Esophagus squamous epithelium (tissue), 5 donors: ENCODE data around the gene RBFA. TPM values are rescaled to one million over a fixed set of nuclear protein-coding genes. Genes with fewer than 3 reads are reported as not detected.
"Not testable (repeated sequence)": the region's sequence is repeated elsewhere in the genome, so short reads cannot be mapped to it uniquely, and the experiment has no call there.

Experiments
- DNase-seq: peaks from one replicate; lab custom pipeline; 2025; lab: John Stamatoyannopoulos, UW
- H3K27ac ChIP-seq, 4 donors: fragments of 200-600 bp; sonication (generic); one replicate each; pipeline ENCODE4 v1.5.1; 2016 to 2019; ENCODE audit warnings: mild to moderate bottlenecking in 1 of 4
- H3K27me3 ChIP-seq, 4 donors: fragments of 200-600 bp; sonication (generic); 1 replicate in 3 of 4; 2 replicates in 1 of 4; pipeline versions ENCODE4 v1.5.1 to v1.6.0; 2017 to 2021; ENCODE audit warnings: antibody characterized with exemption in 1 of 4
- H3K36me3 ChIP-seq, 3 donors: fragments of 200-600 bp; sonication (generic); one replicate each; pipeline ENCODE4 v1.5.1; 2016 to 2019
- H3K4me1 ChIP-seq, 3 donors: fragments of 200-600 bp; sonication (generic); one replicate each; pipeline ENCODE4 v1.5.1; 2017 to 2019
- H3K4me3 ChIP-seq, 4 donors: fragments of 200-600 bp; sonication (generic); 1 replicate in 3 of 4; 2 replicates in 1 of 4; pipeline ENCODE4 v1.5.1; 2016 to 2019; ENCODE audit warnings: mild to moderate bottlenecking in 2 of 4, moderate library complexity in 1 of 4
- H3K9me3 ChIP-seq, 3 donors: fragments of 200-600 bp; sonication (generic); one replicate each; pipeline ENCODE4 v1.5.1; 2016 to 2019
- CTCF ChIP-seq, 6 experiments: fragments of 450-650 bp in 4 of 6; fragments of 200-600 bp in 2 of 6; sonication (generic) in 2 of 6; IDR thresholded peaks; one replicate each; pipeline ENCODE4 v1.5.1; 2016 to 2019; ENCODE audit warnings: antibody characterized with exemption in 6 of 6, mild to moderate bottlenecking in 4 of 6, moderate library complexity in 4 of 6
- POLR2A ChIP-seq, 4 donors: fragments of 450-650 bp; IDR thresholded peaks; one replicate each; pipeline ENCODE4 v1.6.1; 2017; ENCODE audit warnings: antibody characterized with exemption in 4 of 4, mild to moderate bottlenecking in 4 of 4, moderate library complexity in 3 of 4
- WGBS, 2 donors: methylation state at CpG; one replicate each; pipeline ENCODE4 v1.1.5; 2018; 5-methylcytosine and 5-hydroxymethylcytosine counted together
- intact Hi-C: fragments of 100-400 bp; cut with DNase I; formaldehyde crosslinking; loops from one replicate; pipeline ENCODE4 v1.15.0; 2022
- total RNA-seq, 4 donors: library from RNA; depleted of rRNA; stranded (reverse); fragments of >200 nt; gene quantifications; one replicate each; pipeline ENCODE4 v1.1.0, GENCODE V29; 2016
- donor health status: DM: yes; HTN: yes; CAD: no.

RBFA gene
- total RNA-seq, 4 donors from 2014 or later = 15.5 to 36.7 (median 28.8) TPM

DNA sequence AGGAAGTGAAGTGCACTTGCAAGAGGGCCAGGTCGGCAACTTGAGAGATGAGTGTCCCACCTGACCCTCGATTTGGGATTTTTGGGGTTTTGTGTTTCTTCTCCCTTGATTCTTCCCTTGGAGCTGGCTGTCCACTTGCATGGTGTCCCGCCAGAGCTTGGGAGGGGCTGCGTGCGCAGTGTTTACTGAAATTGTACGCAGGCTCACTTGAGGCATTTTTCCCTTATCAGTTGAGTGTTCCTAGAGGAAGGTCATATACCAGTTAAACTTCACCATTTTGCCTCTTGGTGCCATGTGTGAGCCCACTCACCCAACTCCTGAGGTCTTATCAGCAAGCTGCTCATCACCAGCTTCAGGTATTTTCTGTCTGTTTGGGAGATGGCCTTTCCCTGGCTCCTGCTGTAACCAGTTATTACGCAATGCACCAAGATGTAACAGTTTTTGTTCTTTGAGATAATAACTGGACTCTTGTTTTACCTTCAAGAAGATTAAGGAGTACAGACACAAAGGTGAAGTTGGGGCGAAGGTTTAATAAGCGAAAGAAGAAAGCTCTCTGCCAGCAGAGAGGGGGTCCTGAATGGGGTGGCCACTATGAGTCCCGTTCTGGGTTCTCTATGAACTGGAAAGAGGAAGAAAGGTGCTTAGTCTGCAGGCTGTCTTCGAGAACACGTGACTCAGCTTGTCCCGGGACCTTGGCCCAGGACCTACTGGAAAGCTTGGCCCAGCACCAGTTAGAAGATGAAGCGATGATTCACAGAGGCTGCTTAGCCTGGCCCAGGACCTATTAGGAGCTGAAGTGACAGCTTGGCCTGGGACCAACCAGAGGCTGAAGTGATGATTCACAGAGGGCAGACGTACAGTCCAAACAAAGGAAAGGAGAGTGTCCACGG is 24.3 kb upstream of the RBFA start:
- 45 to 61% methylated on average over 13 to 15 of the region's 16 CpGs for WGBS, 2 donors
- intact Hi-C loops = no loop called here
- H3K27ac ChIP-seq = peak overlapping the region; percentile 42 to 84 (median 74)
- TF ChIP-seq POLR2A (IDR thresholded peaks at IDR 0.05) (no peak), CTCF (IDR thresholded peaks at IDR 0.05) (no peak)
- H3K4me3 ChIP-seq = peak overlapping the region in 1 of 4 donors; percentile 6
- no peaks in the 10 kb centered on the region for H3K36me3 ChIP-seq
- H3K27me3 ChIP-seq = no peaks in the 10 kb centered on the region
- peaks cover 7 to 34% (median 17%) of the 10 kb centered on the region in 3 donors for H3K4me1 ChIP-seq
- DNase-seq = no peak
- peaks cover 0 to 8% (median 6%) of the 10 kb centered on the region in 3 donors for H3K9me3 ChIP-seq

DNA sequence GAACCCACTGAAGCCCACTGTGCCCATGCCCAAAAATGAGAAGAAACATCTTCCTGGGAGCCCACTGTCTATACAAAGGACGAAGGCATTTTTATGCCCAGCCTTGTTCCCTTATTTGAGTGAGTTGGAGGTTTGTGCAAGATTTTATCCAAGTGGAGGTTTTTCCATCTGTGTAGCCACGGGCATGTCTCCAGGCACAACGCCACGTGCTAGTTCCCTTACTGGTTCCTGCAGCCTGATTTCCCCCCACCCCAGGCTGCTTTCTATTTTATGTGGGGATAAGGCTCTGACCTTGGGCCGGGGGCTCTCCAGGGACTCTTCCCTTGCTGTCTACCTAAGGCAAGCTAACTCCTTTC is 23.7 kb upstream of the RBFA start:
- TF ChIP-seq CTCF (IDR thresholded peaks at IDR 0.05) = no peak
- TF ChIP-seq POLR2A (IDR thresholded peaks at IDR 0.05) = no peak
- intact Hi-C loops = no loop called here
- DNase-seq = no peak
- Histone ChIP-seq H3K9me3 (peaks cover 0 to 9% (median 6%) of the 10 kb centered on the region in 3 donors), H3K4me1 (peaks cover 7 to 34% (median 17%) of the 10 kb centered on the region in 3 donors), H3K27me3 (no peaks in the 10 kb centered on the region), H3K27ac (peak overlapping the region; percentile 42 to 84 (median 74)), H3K36me3 (no peaks in the 10 kb centered on the region), H3K4me3 (peak overlapping the region in 1 of 4 donors; percentile 6)
- 36 to 59% methylated on average over 2 to 5 of the region's 5 CpGs for WGBS, 2 donors

DNA sequence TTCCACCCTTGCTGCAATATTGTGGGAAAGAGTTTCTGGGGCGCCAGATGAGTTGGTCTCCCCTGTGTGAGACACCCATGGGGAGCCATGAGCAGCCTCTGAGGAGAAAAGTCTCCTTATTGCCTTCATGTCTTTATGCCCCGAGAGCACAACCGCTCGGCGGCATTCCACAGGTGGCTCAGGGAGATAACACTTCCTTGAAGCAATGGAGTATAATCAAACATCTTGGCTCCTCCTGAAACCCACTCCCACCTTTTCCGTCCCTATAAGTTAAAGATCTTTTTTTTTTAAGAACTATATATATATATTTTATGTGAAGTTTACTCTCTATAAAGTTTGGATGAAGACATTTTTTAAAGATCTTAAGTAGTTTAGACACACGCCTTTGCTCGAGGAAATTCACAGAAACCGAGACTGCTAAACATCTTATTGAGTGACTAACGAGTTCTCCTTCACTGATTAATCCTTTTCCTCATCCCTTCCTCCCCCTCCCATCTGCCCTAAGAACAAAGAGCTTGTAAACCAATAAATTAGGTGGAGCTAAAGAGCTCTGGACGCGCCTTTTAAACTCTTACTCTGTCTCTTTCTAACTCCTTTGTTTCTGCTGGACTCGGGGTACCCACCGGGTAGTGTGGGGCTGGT is 22.6 kb upstream of the RBFA start:
- Histone ChIP-seq H3K4me1 (peaks cover 7 to 34% (median 17%) of the 10 kb centered on the region in 3 donors), H3K27ac (peak overlapping the region; percentile 16 to 84 (median 64))
- DNase-seq, H3K36me3 ChIP-seq, H3K4me3 ChIP-seq, H3K9me3 ChIP-seq, H3K27me3 ChIP-seq, intact Hi-C loops: not testable (repeated sequence)
- WGBS, 2 donors = 61 to 62% methylated on average over 14 of the region's 14 CpGs

GRCh38 chr18:80012714-80013113 is 21.5 kb upstream of the RBFA start:
- no peaks in the 10 kb centered on the region for H3K27me3 ChIP-seq
- H3K4me3 ChIP-seq = no peak overlapping the region
- DNase-seq = no peak
- 95 to 100% methylated on average over 1 to 20 of the region's 20 CpGs for WGBS, 2 donors
- no peaks in the 10 kb centered on the region for H3K36me3 ChIP-seq
- peaks cover 7 to 34% (median 17%) of the 10 kb centered on the region in 3 donors for H3K4me1 ChIP-seq
- no peak overlapping the region for H3K27ac ChIP-seq
- H3K9me3 ChIP-seq = peaks cover 0 to 9% (median 6%) of the 10 kb centered on the region in 3 donors
- intact Hi-C loops = no loop called here
- TF ChIP-seq POLR2A (IDR thresholded peaks at IDR 0.05) (no peak), CTCF (IDR thresholded peaks at IDR 0.05) (no peak)

- TF ChIP-seq CTCF (IDR thresholded peaks at IDR 0.05) (no peak), POLR2A (IDR thresholded peaks at IDR 0.05) (no peak)
- H3K9me3 ChIP-seq = peaks cover 8 to 79% (median 73%) of the 10 kb centered on the region in 3 donors
- intact Hi-C loops = no loop called here
- peaks cover 0 to 19% (median 0%) of the 10 kb centered on the region in 3 donors for H3K36me3 ChIP-seq
- no peak for DNase-seq
- WGBS, 2 donors = 20 to 60% methylated on average over 1 of the region's 1 CpG
- no peaks in the 10 kb centered on the region for H3K4me1 ChIP-seq
- H3K27ac ChIP-seq = no peak overlapping the region
- H3K27me3 ChIP-seq = no peaks in the 10 kb centered on the region
- no peak overlapping the region for H3K4me3 ChIP-seq
Measured at GRCh38 chr18:80022613-80023012, 11.6 kb upstream of the RBFA start.
